HepG2 (cell line): ENCODE measurements around the gene ECHDC1. TPM values are rescaled to one million over a fixed set of nuclear protein-coding genes. Genes with fewer than 3 reads are reported as not detected.

Experiments
- ATF7 ChIP-seq, 2 experiments: fragments of 450-650 bp in 1 of 2; sonication (generic) in 1 of 2; formaldehyde crosslinking in 1 of 2; IDR thresholded peaks; 2 replicates each; pipeline versions ENCODE4 v1.4.0 to v1.6.1; 2016 to 2020; ENCODE audit warnings: antibody characterized with exemption in 1 of 2, mild to moderate bottlenecking in 1 of 2, missing genetic modification reagents in 1 of 2
- DR1 ChIP-seq: sonication (generic); formaldehyde crosslinking; IDR thresholded peaks from 2 replicates; pipeline ENCODE4 v1.8.0; 2021; ENCODE audit warnings: mild to moderate bottlenecking, missing genetic modification reagents, inconsistent platforms
- MED1 ChIP-seq: sonication (generic); formaldehyde crosslinking; IDR thresholded peaks from 2 replicates; pipeline ENCODE4 v1.4.0; 2020; ENCODE audit warnings: missing genetic modification reagents
- MXI1 ChIP-seq: IDR thresholded peaks from 3 replicates; pipeline ENCODE4 v1.6.1; 2012; ENCODE audit warnings: low read depth, low read length, inconsistent platforms, borderline replicate concordance
- PHB2 ChIP-seq: fragments of 450-650 bp; IDR thresholded peaks from 2 replicates; pipeline ENCODE4 v1.6.1; 2018; ENCODE audit not compliant: partially characterized antibody
- RNF2 ChIP-seq: fragments of 450-650 bp; conservative IDR thresholded peaks from 2 replicates; pipeline ENCODE4 v1.6.1; 2016; ENCODE audit warnings: low read depth
- TCF7L2 ChIP-seq: IDR thresholded peaks from 2 replicates; pipeline ENCODE4 v1.6.1; 2011; ENCODE audit warnings: mild to moderate bottlenecking, low read depth, low read length, moderate library complexity
- ZFP41 ChIP-seq: sonication (generic); formaldehyde crosslinking; IDR thresholded peaks from 2 replicates; pipeline ENCODE4 v1.4.0; 2020; ENCODE audit warnings: mild to moderate bottlenecking, missing genetic modification reagents, borderline replicate concordance
- ZMYM4 ChIP-seq: sonication (generic); formaldehyde crosslinking; IDR thresholded peaks from 2 replicates; pipeline ENCODE4 v1.8.1; 2023; ENCODE audit warnings: mild to moderate bottlenecking, missing genetic modification reagents
- ZNF430 ChIP-seq: sonication (generic); formaldehyde crosslinking; IDR thresholded peaks from 2 replicates; pipeline ENCODE4 v1.9.0; 2021; ENCODE audit warnings: mild to moderate bottlenecking, missing genetic modification reagents
- ZNF468 ChIP-seq: sonication (generic); formaldehyde crosslinking; IDR thresholded peaks from 2 replicates; pipeline ENCODE4 v1.8.0; 2022; ENCODE audit warnings: mild to moderate bottlenecking, moderate library complexity, missing genetic modification reagents
- ZNF484 ChIP-seq: sonication (generic); formaldehyde crosslinking; IDR thresholded peaks from 2 replicates; pipeline ENCODE4 v1.5.1; 2020; ENCODE audit warnings: mild to moderate bottlenecking, low read depth, missing genetic modification reagents, borderline replicate concordance
- ZNF543 ChIP-seq: sonication (generic); formaldehyde crosslinking; IDR thresholded peaks from 2 replicates; pipeline ENCODE4 v1.4.0; 2020; ENCODE audit warnings: mild to moderate bottlenecking, missing genetic modification reagents
- ZNF720 ChIP-seq: sonication (generic); formaldehyde crosslinking; IDR thresholded peaks from 2 replicates; pipeline ENCODE4 v1.4.0; 2020; ENCODE audit warnings: missing genetic modification reagents
- polyA plus RNA-seq, 8 experiments: library from polyadenylated mRNA; depleted of rRNA in 3 of 8; stranded (reverse) in 7 of 8; unstranded in 1 of 8; fragments of >200 nt; fragmentation: Illumina TruSeq in 4 of 8; extraction: Trizol in 4 of 8; gene quantifications; 2 replicates each; pipeline versions ENCODE4 v1.2.1 to v1.2.3, GENCODE V29; 2011 to 2016; ENCODE audit warnings: low read depth in 4 of 8, missing spikeins in 1 of 8, mixed read lengths in 1 of 8; ENCODE audit not compliant: insufficient read depth in 1 of 8
- total RNA-seq, 5 experiments: library from RNA; depleted of rRNA; stranded (reverse); fragments of >200 nt; fragmentation: Illumina TruSeq; extraction: Trizol; gene quantifications; 2 replicates each; pipeline ENCODE4 v1.2.3, GENCODE V29; 2016; ENCODE audit warnings: low read depth in 1 of 5
- TF ChIP-seq, protein P1 (sequence below): IDR thresholded peaks from 2 replicates; pipeline ENCODE4 v1.6.1; 2012; ENCODE audit warnings: low read length, improper control_type of control experiment
- TF ChIP-seq, protein P2 (sequence below): IDR thresholded peaks from 2 replicates; pipeline ENCODE4 v1.6.1; 2012; ENCODE audit warnings: low read depth, low read length, improper control_type of control experiment
- TF ChIP-seq, protein P3 (sequence below): sonication (generic); formaldehyde crosslinking; conservative IDR thresholded peaks from 2 replicates; pipeline ENCODE4 v1.8.1; 2023; ENCODE audit warnings: missing genetic modification reagents
- TF ChIP-seq, protein P4 (sequence below): fragments of 450-650 bp; IDR thresholded peaks from 2 replicates; pipeline ENCODE4 v1.6.1; 2017; ENCODE audit warnings: mild to moderate bottlenecking
- TF ChIP-seq, protein P5 (sequence below): sonication (generic); formaldehyde crosslinking; IDR thresholded peaks from 2 replicates; pipeline ENCODE4 v1.4.0; 2020; ENCODE audit warnings: missing genetic modification reagents, borderline replicate concordance

ECHDC1 gene
- total and polyA plus RNA-seq, 2 of the 13 experiments (the other 11 are each of a cell fraction or from before 2014, with no cell fraction given), result 32.8 to 98.1 TPM

DNA sequence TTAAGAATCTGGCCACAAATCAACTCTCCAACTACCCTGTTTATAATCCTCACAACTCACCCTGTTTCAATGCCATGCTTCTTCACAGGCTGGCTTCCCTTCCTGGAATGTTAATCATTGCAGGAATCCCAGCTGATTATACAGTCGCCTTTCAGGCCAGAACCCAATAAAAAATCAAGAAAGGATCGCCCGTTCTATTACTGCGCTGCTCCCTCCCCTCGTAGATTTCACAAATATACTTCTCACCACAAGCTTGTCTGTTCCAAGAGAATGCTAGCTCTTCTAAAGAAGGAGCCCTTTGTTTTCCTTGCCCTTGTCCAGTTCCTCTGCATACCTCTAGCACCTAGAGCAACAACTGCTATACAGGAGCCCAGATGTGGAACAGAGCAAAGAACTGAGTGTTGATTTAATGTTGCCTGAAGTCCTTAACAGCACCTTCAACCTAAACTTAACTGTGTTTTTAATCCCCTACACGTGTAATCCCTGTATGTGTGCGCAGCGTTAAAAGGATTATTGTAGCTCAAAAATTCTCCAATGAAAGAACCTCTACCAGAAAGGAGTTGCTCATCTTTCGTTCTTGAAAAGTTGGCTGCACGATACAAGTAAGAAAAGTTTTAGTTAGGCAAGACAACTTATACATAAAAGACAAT lies 988 bp downstream of the ECHDC1 start (continued):
- peak; percentile 23; the same call in 1 of the 2 replicates for TF ChIP-seq ZNF430
- TF ChIP-seq ZNF468 (CRISPR knock-in tag), result no peak
- 0 out of 2 replicates have a peak, but pooled peaks have one; percentile 2 for TF ChIP-seq MED1 (CRISPR knock-in tag)
- TF ChIP-seq ZNF484 (CRISPR knock-in tag), result no peak
- TF ChIP-seq, protein P1, sequence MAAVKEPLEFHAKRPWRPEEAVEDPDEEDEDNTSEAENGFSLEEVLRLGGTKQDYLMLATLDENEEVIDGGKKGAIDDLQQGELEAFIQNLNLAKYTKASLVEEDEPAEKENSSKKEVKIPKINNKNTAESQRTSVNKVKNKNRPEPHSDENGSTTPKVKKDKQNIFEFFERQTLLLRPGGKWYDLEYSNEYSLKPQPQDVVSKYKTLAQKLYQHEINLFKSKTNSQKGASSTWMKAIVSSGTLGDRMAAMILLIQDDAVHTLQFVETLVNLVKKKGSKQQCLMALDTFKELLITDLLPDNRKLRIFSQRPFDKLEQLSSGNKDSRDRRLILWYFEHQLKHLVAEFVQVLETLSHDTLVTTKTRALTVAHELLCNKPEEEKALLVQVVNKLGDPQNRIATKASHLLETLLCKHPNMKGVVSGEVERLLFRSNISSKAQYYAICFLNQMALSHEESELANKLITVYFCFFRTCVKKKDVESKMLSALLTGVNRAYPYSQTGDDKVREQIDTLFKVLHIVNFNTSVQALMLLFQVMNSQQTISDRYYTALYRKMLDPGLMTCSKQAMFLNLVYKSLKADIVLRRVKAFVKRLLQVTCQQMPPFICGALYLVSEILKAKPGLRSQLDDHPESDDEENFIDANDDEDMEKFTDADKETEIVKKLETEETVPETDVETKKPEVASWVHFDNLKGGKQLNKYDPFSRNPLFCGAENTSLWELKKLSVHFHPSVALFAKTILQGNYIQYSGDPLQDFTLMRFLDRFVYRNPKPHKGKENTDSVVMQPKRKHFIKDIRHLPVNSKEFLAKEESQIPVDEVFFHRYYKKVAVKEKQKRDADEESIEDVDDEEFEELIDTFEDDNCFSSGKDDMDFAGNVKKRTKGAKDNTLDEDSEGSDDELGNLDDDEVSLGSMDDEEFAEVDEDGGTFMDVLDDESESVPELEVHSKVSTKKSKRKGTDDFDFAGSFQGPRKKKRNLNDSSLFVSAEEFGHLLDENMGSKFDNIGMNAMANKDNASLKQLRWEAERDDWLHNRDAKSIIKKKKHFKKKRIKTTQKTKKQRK, result no peak
- no peak for TF ChIP-seq DR1 (CRISPR knock-in tag)
- no peak for TF ChIP-seq ZNF720 (CRISPR knock-in tag)
- no peak for TF ChIP-seq ZMYM4 (CRISPR knock-in tag)
- TF ChIP-seq, protein P2, sequence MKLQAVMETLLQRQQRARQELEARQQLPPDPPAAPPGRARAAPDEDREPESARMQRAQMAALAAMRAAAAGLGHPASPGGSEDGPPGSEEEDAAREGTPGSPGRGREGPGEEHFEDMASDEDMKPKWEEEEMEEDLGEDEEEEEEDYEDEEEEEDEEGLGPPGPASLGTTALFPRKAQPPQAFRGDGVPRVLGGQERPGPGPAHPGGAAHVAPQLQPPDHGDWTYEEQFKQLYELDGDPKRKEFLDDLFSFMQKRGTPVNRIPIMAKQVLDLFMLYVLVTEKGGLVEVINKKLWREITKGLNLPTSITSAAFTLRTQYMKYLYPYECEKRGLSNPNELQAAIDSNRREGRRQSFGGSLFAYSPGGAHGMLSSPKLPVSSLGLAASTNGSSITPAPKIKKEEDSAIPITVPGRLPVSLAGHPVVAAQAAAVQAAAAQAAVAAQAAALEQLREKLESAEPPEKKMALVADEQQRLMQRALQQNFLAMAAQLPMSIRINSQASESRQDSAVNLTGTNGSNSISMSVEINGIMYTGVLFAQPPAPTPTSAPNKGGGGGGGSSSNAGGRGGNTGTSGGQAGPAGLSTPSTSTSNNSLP, result peak; percentile 93
- no peak for TF ChIP-seq PHB2
- TF ChIP-seq ATF7 (IDR thresholded peaks at IDR 0.05), result no peak
- TF ChIP-seq ATF7 (CRISPR knock-in tag; IDR thresholded peaks at IDR 0.05), result no peak
- no peak for TF ChIP-seq ZFP41 (CRISPR knock-in tag)
- TF ChIP-seq ZNF543 (CRISPR knock-in tag), result no peak
- TF ChIP-seq, protein P3, sequence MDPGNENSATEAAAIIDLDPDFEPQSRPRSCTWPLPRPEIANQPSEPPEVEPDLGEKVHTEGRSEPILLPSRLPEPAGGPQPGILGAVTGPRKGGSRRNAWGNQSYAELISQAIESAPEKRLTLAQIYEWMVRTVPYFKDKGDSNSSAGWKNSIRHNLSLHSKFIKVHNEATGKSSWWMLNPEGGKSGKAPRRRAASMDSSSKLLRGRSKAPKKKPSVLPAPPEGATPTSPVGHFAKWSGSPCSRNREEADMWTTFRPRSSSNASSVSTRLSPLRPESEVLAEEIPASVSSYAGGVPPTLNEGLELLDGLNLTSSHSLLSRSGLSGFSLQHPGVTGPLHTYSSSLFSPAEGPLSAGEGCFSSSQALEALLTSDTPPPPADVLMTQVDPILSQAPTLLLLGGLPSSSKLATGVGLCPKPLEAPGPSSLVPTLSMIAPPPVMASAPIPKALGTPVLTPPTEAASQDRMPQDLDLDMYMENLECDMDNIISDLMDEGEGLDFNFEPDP, result no peak
- no peak for TF ChIP-seq TCF7L2
- no peak for TF ChIP-seq RNF2
- TF ChIP-seq, protein P4, sequence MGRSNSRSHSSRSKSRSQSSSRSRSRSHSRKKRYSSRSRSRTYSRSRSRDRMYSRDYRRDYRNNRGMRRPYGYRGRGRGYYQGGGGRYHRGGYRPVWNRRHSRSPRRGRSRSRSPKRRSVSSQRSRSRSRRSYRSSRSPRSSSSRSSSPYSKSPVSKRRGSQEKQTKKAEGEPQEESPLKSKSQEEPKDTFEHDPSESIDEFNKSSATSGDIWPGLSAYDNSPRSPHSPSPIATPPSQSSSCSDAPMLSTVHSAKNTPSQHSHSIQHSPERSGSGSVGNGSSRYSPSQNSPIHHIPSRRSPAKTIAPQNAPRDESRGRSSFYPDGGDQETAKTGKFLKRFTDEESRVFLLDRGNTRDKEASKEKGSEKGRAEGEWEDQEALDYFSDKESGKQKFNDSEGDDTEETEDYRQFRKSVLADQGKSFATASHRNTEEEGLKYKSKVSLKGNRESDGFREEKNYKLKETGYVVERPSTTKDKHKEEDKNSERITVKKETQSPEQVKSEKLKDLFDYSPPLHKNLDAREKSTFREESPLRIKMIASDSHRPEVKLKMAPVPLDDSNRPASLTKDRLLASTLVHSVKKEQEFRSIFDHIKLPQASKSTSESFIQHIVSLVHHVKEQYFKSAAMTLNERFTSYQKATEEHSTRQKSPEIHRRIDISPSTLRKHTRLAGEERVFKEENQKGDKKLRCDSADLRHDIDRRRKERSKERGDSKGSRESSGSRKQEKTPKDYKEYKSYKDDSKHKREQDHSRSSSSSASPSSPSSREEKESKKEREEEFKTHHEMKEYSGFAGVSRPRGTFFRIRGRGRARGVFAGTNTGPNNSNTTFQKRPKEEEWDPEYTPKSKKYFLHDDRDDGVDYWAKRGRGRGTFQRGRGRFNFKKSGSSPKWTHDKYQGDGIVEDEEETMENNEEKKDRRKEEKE, result no peak
- TF ChIP-seq, protein P5, sequence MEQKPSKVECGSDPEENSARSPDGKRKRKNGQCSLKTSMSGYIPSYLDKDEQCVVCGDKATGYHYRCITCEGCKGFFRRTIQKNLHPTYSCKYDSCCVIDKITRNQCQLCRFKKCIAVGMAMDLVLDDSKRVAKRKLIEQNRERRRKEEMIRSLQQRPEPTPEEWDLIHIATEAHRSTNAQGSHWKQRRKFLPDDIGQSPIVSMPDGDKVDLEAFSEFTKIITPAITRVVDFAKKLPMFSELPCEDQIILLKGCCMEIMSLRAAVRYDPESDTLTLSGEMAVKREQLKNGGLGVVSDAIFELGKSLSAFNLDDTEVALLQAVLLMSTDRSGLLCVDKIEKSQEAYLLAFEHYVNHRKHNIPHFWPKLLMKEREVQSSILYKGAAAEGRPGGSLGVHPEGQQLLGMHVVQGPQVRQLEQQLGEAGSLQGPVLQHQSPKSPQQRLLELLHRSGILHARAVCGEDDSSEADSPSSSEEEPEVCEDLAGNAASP, result no peak
- peak; percentile 63; the same call in 1 of the 3 replicates for TF ChIP-seq MXI1
